ELF-1 (cell line): Measurements from ENCODE around the gene TSPAN18.
A peak's percentile ranks its signal among the peaks of the same experiment; 100 is the strongest.

Experiments used
- DNase-seq: peaks from one replicate; pipeline ENCODE4 v3.0.0-alpha.2; 2016; ENCODE audit warnings: low read depth, low spot score

TSPAN18 gene

GRCh38 chr11:44823006-44823405 is 96.2 kb downstream of the TSPAN18 start:
- no peak for DNase-seq

DNA sequence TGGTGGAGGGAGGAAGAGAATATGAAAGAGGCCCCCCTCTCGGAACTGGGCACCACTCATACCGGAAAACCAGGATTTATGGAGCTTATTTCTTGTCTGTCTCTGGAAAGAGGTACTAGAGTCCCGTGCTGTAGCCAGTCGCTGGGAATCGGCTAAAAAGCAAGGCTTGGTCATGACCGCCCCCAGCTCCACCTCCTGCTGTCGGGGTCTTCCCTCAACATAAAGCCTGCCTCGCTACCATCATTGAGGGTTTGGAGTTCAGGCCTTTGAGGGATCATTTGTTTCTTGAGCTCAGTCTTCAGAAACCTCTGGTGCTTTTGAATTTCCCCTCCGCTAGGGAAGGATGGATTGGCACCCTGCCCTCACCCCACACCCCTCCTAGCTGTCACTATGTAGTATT is 97.1 kb downstream of the TSPAN18 start:
- DNase-seq = no peak

DNA sequence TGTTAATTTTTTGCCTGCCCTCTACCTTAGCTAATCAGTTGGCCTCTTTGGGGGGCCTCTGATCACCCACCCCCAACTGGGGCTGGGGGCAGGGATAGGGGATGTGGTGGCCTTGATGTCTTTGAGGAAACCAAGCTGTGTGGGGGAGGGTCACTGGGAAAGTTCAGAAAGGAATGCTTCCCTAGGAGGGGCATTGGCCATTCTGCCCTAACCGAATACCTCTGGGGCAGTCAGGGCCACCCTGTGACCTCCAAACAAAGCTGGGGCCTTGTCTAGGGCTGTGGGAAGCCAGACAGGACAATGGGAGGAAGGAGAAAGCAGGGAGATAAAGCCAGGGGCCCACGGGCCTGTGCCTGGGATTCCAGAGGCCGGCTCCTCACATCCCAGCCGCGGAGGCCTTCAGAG is 97.5 kb downstream of the TSPAN18 start:
- DNase-seq = peak; percentile 96

- DNase-seq = peak; percentile 39
Observed at GRCh38 chr11:44825058-44825785, 98.5 kb downstream of the TSPAN18 start.

DNA sequence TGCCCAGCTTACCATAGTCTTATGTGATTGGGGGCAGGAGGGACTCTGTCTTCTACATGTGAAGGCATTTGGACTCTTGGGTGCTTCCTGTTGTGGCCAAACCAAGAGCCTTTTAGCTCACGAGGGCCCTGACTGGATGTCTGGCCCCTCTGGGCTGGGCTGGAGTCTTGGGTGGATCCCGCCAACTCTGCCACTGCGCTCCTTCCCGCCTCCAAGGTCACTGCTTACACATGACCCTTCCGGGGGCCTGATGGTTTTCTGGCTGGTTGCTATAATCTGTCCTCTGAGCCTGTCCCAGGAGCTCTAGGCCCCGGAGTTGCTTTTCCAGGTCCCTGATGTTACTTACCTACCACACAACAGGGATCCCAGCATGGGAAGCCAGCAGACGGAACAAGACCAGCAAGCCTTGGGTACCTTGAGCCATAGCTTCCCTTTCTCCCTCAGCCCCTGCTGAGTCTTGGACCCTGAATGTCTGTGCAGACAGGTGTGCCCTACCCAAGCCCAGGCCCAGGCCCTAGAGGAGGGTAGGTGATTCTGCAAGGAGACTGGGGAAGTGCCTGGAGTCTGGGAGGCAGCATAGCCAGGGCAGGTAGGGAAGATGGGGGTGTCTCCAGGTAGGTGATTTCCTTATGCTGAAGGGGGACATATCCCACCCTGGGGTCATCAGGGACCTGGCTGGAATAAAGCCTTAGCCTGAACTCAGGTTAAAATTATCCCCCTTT is 100.3 kb downstream of the TSPAN18 start:
- no peak for DNase-seq

DNA sequence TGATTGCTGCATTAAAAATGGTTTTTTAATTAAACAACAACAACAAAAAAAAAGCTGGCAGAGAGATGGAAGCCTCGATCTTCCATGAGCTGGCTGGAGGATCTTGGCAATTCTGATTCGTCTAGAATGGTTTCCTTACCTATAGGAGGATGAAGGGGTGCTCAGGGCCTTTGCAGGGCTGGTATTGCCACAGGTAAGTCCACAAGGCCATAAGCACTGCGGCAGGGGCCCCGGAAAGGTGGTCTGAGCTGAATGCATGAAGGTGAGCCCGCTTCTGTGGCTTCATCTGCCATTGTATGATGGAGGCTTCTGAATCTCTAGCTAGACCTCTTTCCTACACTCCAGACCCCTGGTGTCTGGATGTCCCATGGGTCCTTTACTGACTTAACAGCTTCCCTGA is 101.5 kb downstream of the TSPAN18 start:
- no peak for DNase-seq

- DNase-seq = no peak
Observed at GRCh38 chr11:44829838-44830237, 103.1 kb downstream of the TSPAN18 start.

GRCh38 chr11:44831605-44832394 is 105.0 kb downstream of the TSPAN18 start:
- DNase-seq = no peak

DNA sequence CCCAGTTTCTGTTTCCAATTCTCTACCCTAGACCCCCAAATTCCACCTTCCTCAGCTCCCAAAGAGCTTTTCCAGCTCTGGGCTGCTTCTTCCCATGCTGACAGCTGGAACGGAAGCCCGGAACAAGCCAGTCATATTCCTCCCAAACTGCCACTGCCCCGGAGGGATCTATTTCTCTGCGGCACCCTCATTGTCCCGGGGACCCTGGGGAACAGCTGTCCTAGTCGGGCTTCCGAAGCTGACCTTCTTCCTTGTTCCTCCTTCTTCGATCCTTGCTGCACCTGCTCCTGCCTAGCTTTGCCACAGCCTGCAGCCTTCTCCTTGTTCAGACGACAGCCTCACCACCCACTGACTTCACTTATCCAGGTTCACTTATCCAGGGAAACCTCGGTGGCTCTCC is 105.7 kb downstream of the TSPAN18 start:
- DNase-seq = no peak

- no peak for DNase-seq
Observed at GRCh38 chr11:44833221-44833876, 106.6 kb downstream of the TSPAN18 start.

- peak; percentile 86 for DNase-seq
Observed at GRCh38 chr11:44833877-44834452, 107.2 kb downstream of the TSPAN18 start.

GRCh38 chr11:44834846-44835245 is 108.1 kb downstream of the TSPAN18 start:
- no peak for DNase-seq

GRCh38 chr11:44835296-44835695 is 108.5 kb downstream of the TSPAN18 start:
- no peak for DNase-seq

DNA sequence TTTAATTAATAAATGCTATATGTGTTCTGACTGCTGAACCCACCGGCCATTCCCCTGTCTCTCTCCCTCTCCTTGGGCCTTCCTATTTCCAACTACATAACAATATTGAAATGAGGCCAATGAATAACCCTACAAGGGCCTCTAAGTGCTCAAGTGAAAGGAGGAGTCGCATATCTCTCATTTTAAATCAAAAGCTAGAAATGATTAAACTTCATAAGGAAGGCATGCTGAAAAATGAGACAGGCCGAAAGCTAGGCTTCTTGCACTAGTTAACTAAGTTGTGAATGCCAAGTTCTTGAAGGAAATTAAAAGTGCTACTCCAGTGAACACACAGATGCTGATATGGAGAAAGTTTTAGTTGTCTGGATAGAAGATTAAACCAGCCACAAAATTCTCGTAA is 109.2 kb downstream of the TSPAN18 start:
- no peak for DNase-seq

DNA sequence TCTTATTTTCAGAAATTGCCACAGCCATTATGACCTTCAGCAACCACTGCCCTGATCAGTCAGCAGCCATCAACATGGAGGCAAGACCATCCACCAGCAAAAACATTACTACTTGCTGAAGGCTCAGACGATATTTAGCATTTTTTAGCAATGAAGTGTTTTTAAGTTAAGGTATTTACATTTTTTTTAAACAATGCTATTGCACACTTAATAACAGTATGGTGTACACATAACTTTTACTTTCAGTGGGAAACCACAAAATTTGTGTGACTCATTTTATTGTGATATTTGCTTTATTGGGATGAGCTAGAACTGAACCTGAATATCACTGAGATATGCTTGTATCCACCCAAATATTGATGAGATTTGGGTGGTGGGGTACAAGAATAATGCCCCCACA is 110.9 kb downstream of the TSPAN18 start:
- no peak for DNase-seq

DNA sequence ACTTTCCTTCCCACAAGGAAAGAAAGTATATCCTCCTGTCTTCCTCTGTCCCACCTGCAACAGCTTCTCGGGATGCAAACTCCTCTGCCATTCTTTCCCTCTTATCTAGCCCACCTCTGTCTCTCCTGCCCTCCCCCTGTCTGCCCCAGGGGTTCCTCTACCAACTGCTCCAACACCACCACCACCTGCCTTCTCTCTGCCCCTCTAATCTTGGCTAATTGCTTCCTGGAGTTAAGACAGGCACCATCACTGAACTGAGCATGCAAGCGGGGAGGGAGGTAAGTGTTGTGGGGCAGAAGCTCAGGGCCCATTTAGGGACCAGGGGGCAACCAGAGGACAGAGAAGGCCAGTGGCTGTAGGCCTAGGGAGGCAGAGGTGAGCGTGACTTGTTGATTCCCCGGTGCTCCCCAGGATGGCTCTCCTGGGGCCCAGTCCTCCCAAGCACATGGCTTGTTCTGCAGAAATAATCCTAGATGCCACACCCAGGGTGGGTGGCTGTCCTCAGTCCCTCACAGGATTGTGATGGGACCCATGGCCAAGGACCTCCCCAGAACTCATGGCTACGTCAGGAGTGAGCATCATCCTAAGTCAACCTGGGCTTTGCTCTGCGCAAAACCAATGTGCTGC is 112.8 kb downstream of the TSPAN18 start:
- DNase-seq = no peak

DNA sequence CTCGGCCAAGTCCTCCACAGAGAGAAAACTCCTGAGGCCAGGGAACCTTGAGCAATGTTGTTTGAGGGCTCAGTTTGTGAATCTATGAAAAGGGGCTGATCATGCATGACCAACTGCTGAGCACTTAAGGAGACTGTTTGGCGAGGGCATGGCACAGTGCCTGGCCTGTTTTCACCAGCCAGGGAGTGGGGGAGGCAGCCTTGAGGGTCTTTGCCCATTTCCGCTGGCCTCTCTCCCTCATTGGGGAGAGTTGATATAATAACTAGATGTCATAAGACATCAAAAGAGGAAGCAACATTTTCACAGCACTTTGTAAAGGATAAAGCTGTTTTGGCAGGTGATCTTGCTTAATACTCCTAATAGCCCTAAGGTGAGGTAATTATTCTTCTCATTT is 113.3 kb downstream of the TSPAN18 start:
- no peak for DNase-seq

GRCh38 chr11:44840521-44841251 is 113.9 kb downstream of the TSPAN18 start:
- DNase-seq = no peak

GRCh38 chr11:44842220-44842619 is 115.5 kb downstream of the TSPAN18 start:
- DNase-seq = no peak

- DNase-seq = no peak
Observed at GRCh38 chr11:44846852-44847251, 120.1 kb downstream of the TSPAN18 start.
